Neural crest cell (in vitro differentiated cells): Measurements from ENCODE around the gene STEAP3. TPM values are rescaled to one million over a fixed set of nuclear protein-coding genes. Genes with fewer than 3 reads are reported as not detected.

Source experiments
- DNase-seq: peaks from one replicate; pipeline ENCODE4 v3.0.0; 2021; ENCODE audit warnings: low read depth, mixed read lengths, low spot score
- H3K27ac Mint-ChIP-seq: one replicate; pipeline ENCODE4 v1.8.0; 2021; ENCODE audit warnings: mild to moderate bottlenecking, mixed read lengths; ENCODE audit not compliant: unreplicated experiment
- H3K27me3 Mint-ChIP-seq: 2 replicates; pipeline ENCODE4 v1.8.0; 2021; ENCODE audit warnings: low read depth, mild to moderate bottlenecking, mixed read lengths
- H3K36me3 Mint-ChIP-seq: 2 replicates; pipeline ENCODE4 v1.8.0; 2021; ENCODE audit warnings: low read depth, mild to moderate bottlenecking, mixed read lengths
- H3K4me1 Mint-ChIP-seq: 2 replicates; pipeline ENCODE4 v1.8.0; 2021; ENCODE audit warnings: mixed read lengths
- H3K4me3 Mint-ChIP-seq: one replicate; pipeline ENCODE4 v1.8.0; 2021; ENCODE audit warnings: mild to moderate bottlenecking, mixed read lengths
- H3K9me3 Mint-ChIP-seq: 2 replicates; pipeline ENCODE4 v1.8.0; 2021; ENCODE audit warnings: mixed read lengths
- total RNA-seq: library from RNA; stranded (reverse); gene quantifications from 2 replicates; pipeline ENCODE4 v1.2.1, GENCODE V29; 2021
- TF ChIP-seq, protein P1 (sequence below): fragments of 200-600 bp; sonication (generic); conservative IDR thresholded peaks from 2 replicates; pipeline ENCODE4 v1.5.0; 2021; ENCODE audit warnings: antibody characterized with exemption, mild to moderate bottlenecking

Gene STEAP3
- total RNA-seq, 1 donor from 2014 or later = 0.77 TPM

GRCh38 chr2:119311831-119312230, 88.2 kb downstream of the STEAP3 start:
- no peak overlapping the region for H3K4me3 Mint-ChIP-seq
- peaks cover 6% of the 10 kb centered on the region for H3K9me3 Mint-ChIP-seq
- no peaks in the 10 kb centered on the region for H3K27me3 Mint-ChIP-seq
- H3K4me1 Mint-ChIP-seq = peaks cover 7% of the 10 kb centered on the region
- H3K36me3 Mint-ChIP-seq = peaks cover 6% of the 10 kb centered on the region
- H3K27ac Mint-ChIP-seq = no peak overlapping the region
- no peak for DNase-seq
- TF ChIP-seq, protein P1, sequence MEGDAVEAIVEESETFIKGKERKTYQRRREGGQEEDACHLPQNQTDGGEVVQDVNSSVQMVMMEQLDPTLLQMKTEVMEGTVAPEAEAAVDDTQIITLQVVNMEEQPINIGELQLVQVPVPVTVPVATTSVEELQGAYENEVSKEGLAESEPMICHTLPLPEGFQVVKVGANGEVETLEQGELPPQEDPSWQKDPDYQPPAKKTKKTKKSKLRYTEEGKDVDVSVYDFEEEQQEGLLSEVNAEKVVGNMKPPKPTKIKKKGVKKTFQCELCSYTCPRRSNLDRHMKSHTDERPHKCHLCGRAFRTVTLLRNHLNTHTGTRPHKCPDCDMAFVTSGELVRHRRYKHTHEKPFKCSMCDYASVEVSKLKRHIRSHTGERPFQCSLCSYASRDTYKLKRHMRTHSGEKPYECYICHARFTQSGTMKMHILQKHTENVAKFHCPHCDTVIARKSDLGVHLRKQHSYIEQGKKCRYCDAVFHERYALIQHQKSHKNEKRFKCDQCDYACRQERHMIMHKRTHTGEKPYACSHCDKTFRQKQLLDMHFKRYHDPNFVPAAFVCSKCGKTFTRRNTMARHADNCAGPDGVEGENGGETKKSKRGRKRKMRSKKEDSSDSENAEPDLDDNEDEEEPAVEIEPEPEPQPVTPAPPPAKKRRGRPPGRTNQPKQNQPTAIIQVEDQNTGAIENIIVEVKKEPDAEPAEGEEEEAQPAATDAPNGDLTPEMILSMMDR = no peak

Other genes with a start within 250 kb of the STEAP3 start
- gene C1QL2, start 65.1 kb upstream of the STEAP3 start, total RNA-seq = 0.14 TPM in 1 of 2 replicates, not detected in the other
- 10.6 and 11.6 TPM in 2 replicates for gene C2orf76, start 143.0 kb downstream of the STEAP3 start, total RNA-seq
- gene DBI, start 143.1 kb downstream of the STEAP3 start, total RNA-seq = 222 and 236 TPM in 2 replicates
- gene TMEM37, start 208.0 kb downstream of the STEAP3 start, total RNA-seq = 4.7 and 5.3 TPM in 2 replicates